ENCODE measurements around the gene HTR6. TPM values are rescaled to one million over a fixed set of nuclear protein-coding genes. Genes with fewer than 3 reads are reported as not detected.

HTR6 gene
- total RNA-seq, 1 experiment from 2014 or later, result 0.57 TPM

- Histone ChIP-seq H3K4me3 (replicated peaks in 1 of 2; ENCODE audit: low read depth in 1 of 2, low read length in 2 of 2) (no peak overlapping the region), H3K79me2 (ENCODE audit: insufficient read depth, low read length) (peaks cover 71% of the 10 kb centered on the region), H3K9me2 (ENCODE audit: insufficient read depth) (no peaks in the 10 kb centered on the region), H4K20me1 (ENCODE audit: insufficient read depth) (peaks cover 15% of the 10 kb centered on the region; the same call in 1 of the 2 replicates), H3K9me3 (ENCODE audit: control insufficient read depth in 1 of 2, insufficient read depth in 1 of 2, low read depth in 1 of 2, low read length in 2 of 2) (no peaks in the 10 kb centered on the region), H2AFZ (ENCODE audit: low read depth, low read length, poor library complexity, severe bottlenecking) (no peak overlapping the region), H3K4me2 (ENCODE audit: low read length) (no peak overlapping the region), H3K27ac (ENCODE audit: low read depth, low read length) (no peak overlapping the region), H3K27me3 (ENCODE audit: insufficient read depth, low read length) (no peaks in the 10 kb centered on the region), H3K9ac (ENCODE audit: low read length) (no peak overlapping the region), H3K4me1 (ENCODE audit: control insufficient read depth in 1 of 2, insufficient read depth in 2 of 2, low read length in 2 of 2) (no peaks in the 10 kb centered on the region), H3K36me3 (ENCODE audit: control insufficient read depth in 1 of 2, insufficient read depth in 2 of 2, low read length in 2 of 2) (0 out of 4 replicates have a peak, but pooled peaks cover 0 to 5% of the 10 kb centered on the region in 2 experiments)
- no TSS peak for BruUV-seq (replicated peaks)
- no peak for ATAC-seq
- intact Hi-C loops (cut with micrococcal nuclease), result no loop called here
- RAD21 ChIA-PET (ENCODE audit: low non-redundant PET in 1 of 2, low total read pairs in 2 of 2, uncharacterized antibody in 2 of 2, unreplicated experiment in 2 of 2), result no interaction called here
- no peak for DNase-seq (ENCODE audit: low read depth, low spot score)
- POLR2A ChIA-PET, result no interaction called here
- CTCF ChIA-PET, result no interaction called here
- no peak for TF ChIP-seq SIN3A (IDR thresholded peaks at IDR 0.05; ENCODE audit: low read depth)
Measured at GRCh38 chr1:19617376-19617775, 47.3 kb upstream of the HTR6 start.

DNA sequence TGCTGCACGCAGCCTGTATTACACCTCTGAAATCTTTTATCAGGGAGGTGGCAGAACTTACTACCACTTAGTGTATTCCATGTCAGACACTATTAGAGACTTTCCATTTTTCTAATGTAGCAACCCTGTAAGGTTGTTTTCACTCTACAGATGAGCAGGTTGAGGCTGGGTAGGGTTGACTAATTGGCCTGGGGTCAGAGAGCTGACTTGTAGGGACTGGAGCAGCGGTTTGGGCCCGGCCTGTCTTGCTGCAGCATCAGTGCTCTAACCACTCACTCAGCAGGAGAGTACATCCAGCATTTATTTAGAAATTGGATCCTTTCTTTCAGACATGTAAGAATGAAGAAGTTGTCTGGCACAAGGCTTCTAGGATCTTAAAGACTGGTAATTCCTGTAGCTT is 46.2 kb upstream of the HTR6 start:
- Histone ChIP-seq H3K79me2 (ENCODE audit: insufficient read depth, low read length) (peaks cover 65% of the 10 kb centered on the region), H4K20me1 (ENCODE audit: insufficient read depth) (peaks cover 15% of the 10 kb centered on the region; the same call in 1 of the 2 replicates), H3K4me3 (replicated peaks in 1 of 2; ENCODE audit: low read depth in 1 of 2, low read length in 2 of 2) (no peak overlapping the region), H3K36me3 (ENCODE audit: control insufficient read depth in 1 of 2, insufficient read depth in 2 of 2, low read length in 2 of 2) (0 out of 4 replicates have a peak, but pooled peaks cover 0 to 5% of the 10 kb centered on the region in 2 experiments), H3K9ac (ENCODE audit: low read length) (no peak overlapping the region), H3K4me1 (ENCODE audit: control insufficient read depth in 1 of 2, insufficient read depth in 2 of 2, low read length in 2 of 2) (no peaks in the 10 kb centered on the region), H2AFZ (ENCODE audit: low read depth, low read length, poor library complexity, severe bottlenecking) (no peak overlapping the region), H3K27ac (ENCODE audit: low read depth, low read length) (no peak overlapping the region), H3K9me3 (ENCODE audit: control insufficient read depth in 1 of 2, insufficient read depth in 1 of 2, low read depth in 1 of 2, low read length in 2 of 2) (no peaks in the 10 kb centered on the region), H3K27me3 (ENCODE audit: insufficient read depth, low read length) (no peaks in the 10 kb centered on the region), H3K4me2 (ENCODE audit: low read length) (no peak overlapping the region), H3K9me2 (ENCODE audit: insufficient read depth) (no peaks in the 10 kb centered on the region)
- no TSS peak for BruUV-seq (replicated peaks)
- DNase-seq (ENCODE audit: low read depth, low spot score) (no peak), ATAC-seq (no peak)
- intact Hi-C loops (cut with micrococcal nuclease), result no loop called here
- no peak for TF ChIP-seq TCF7L2 (IDR thresholded peaks at IDR 0.05; ENCODE audit: borderline replicate concordance, extremely low read depth, insufficient read depth, insufficient read length)
- ChIA-PET RAD21 (ENCODE audit: low non-redundant PET in 1 of 2, low total read pairs in 2 of 2, uncharacterized antibody in 2 of 2, unreplicated experiment in 2 of 2) (no interaction called here), POLR2A (no interaction called here), CTCF (interaction anchor here (0.7 kb wide), 1 partner anchor 36 kb away, joined by 3 read pairs; no protein-coding TSS in a partner anchor)
